Fibroblast of pulmonary artery (primary cell): Measurements from ENCODE around the gene DDX10.

Experiments
- DNase-seq: peaks from one replicate; pipeline ENCODE4 v3.0.0-alpha.2; 2010; ENCODE audit warnings: low read depth
- H3K4me3 ChIP-seq: replicated peaks from 2 replicates; pipeline ENCODE4 v1.5.1; 2011; ENCODE audit warnings: low read depth, mild to moderate bottlenecking, control low read depth, low read length, moderate library complexity
- TF ChIP-seq, protein P1 (sequence below): IDR thresholded peaks from 2 replicates; pipeline ENCODE4 v1.5.1; 2011; ENCODE audit warnings: mild to moderate bottlenecking, control low read depth, low read length, inconsistent platforms; ENCODE audit errors: missing control alignments

DDX10 gene

DNA sequence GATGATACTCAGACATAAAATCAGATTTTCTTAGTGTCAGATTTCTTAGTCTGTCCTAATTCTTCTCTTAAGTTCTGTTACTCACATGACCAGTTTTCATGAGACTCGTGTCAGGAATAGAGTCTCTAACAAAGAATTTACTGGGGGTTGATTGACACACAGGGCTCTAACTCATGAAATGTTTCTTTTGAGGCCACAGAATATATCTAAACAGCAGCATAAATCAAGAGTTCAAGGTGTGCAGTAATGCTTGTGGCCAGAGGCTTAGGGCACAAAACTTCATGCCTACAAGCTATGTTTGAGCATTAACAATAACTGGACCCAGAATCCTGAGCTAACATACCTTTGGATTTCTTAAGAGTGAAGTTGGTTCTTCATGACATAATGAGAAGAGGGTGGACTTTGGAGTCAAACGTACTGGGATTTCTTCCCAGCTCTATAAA, 237.2 kb downstream of the DDX10 start:
- TF ChIP-seq, protein P1, sequence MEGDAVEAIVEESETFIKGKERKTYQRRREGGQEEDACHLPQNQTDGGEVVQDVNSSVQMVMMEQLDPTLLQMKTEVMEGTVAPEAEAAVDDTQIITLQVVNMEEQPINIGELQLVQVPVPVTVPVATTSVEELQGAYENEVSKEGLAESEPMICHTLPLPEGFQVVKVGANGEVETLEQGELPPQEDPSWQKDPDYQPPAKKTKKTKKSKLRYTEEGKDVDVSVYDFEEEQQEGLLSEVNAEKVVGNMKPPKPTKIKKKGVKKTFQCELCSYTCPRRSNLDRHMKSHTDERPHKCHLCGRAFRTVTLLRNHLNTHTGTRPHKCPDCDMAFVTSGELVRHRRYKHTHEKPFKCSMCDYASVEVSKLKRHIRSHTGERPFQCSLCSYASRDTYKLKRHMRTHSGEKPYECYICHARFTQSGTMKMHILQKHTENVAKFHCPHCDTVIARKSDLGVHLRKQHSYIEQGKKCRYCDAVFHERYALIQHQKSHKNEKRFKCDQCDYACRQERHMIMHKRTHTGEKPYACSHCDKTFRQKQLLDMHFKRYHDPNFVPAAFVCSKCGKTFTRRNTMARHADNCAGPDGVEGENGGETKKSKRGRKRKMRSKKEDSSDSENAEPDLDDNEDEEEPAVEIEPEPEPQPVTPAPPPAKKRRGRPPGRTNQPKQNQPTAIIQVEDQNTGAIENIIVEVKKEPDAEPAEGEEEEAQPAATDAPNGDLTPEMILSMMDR: no peak
- H3K4me3 ChIP-seq: no peak overlapping the region
- no peak for DNase-seq

DNA sequence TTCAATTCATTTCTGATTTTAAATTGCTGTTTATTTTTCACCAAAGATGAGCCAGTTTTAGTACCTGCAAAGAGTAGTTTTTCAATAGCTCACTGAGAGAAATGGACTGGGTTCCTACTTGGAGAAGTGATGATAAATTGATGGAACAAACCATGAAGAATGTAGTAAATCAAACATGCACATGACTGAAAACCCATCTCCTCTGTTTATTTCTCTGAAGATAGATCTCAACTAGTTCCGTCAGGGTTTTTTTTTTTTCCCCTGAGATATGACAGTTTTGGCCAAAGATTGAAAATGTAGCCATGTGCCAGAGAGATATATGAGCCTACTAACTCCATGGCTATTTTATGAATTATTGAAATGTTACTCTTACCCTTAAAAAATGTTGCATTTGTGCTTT, 239.6 kb downstream of the DDX10 start:
- no peak overlapping the region for H3K4me3 ChIP-seq
- TF ChIP-seq, protein P1: no peak
- no peak for DNase-seq

DNA sequence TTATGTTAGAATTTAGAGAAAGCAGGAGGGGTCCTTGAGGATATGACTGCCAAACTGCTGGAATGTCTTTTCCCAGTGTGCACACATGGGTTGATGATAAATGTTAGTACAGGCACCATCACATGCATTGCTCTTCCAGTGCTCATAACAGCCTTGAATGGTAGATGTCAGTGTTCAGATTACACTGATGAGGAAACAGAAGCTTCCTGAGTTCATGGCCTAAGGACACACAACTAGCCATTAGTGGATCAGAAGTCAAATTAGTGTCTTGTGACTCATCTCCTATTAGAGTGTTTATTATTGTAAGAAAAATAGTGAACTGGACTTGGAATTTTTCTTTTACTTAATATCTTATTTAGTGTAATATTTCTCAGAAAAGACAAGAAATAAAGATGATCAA, 241.5 kb downstream of the DDX10 start:
- H3K4me3 ChIP-seq: no peak overlapping the region
- DNase-seq: peak; percentile 62
- TF ChIP-seq, protein P1: no peak

DNA sequence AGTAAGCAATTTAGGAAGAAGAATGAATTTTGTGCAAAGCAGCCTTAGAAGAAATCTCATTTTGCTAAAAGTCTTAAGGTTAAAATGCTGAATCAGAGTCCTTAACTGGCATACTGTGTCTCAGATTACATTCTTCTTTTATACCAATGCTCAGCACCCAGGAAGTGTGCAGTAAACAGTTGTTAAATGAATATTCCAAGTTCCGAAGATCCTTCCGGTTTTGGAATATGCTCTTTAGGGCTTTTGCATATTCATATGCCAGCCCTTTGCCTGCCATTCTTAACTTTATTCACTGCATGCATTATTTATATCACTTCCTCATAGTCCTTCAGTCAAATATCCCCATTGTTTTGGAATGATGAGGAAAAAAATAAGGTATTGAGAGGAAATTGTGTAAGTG, 242.0 kb downstream of the DDX10 start:
- DNase-seq: no peak
- H3K4me3 ChIP-seq: no peak overlapping the region
- TF ChIP-seq, protein P1: no peak

DNA sequence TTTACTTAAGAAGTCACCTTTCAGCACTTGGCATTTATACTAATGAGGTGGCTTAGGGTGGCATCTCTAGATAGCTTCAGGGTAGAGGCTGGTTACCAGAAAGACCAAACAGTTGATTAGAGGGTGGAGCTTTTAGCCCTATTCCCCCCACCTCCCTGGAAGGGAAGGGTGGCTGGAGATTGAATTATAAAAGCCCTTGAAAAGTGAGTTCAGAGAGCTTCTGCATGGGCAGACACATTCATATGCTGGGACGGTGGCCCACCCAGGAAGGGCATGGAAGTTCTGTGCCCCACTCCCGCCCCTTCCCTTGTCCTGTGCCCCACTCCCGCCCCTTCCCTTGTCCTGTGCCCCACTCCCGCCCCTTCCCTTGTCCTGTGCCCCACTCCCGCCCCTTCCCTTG, 244.2 kb downstream of the DDX10 start:
- no peak for DNase-seq
- no peak overlapping the region for H3K4me3 ChIP-seq
- TF ChIP-seq, protein P1: no peak

DNA sequence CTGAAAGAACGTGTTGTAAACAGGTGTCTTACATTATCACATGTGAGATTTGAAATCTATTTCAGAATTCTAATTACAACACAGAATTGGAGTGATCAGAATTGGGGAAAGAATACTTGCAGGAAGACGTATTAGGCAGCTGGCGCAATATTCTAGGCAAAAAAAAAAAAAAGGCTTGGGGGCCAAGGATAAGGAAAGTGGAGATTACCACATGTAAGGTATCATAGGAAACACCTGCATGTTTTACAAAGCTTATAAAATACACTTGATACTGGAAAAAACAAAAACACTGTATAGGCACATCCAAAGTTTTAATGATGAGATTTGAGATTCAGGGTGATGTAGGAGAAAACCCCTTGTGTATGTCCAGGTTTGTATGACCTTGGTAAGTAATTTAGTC, 245.1 kb downstream of the DDX10 start:
- TF ChIP-seq, protein P1: no peak
- H3K4me3 ChIP-seq: no peak overlapping the region
- DNase-seq: no peak

DNA sequence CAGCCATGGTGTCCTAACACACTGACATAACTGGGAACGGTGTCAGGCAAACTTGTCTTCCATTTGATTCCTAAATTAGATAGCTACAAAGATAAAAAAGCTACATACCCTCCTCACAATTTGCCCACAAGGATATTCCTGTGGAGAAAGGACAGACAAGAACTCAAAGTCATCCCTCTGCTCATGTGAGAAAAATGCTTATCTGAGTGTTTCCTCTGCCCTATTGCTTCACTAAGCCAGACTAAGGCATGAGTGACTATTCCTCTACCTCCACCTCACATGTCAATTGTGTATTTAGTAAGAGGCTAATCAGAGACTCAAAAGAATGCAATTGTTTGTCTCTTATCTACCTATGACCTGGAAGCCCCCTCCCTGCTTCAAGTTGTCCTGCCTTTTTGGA, 247.7 kb downstream of the DDX10 start:
- DNase-seq: peak; percentile 60
- H3K4me3 ChIP-seq: no peak overlapping the region
- TF ChIP-seq, protein P1: no peak
